HG02870 (cell line): ENCODE measurements around the gene IBA57.
"Not testable (repeated sequence)": the region's sequence is repeated elsewhere in the genome, so short reads cannot be mapped to it uniquely, and the experiment has no call there.

Experiments used
- ATAC-seq: cut with Tn5 transposase; IDR thresholded peaks from one replicate; pipeline ENCODE4 v1.9.1; 2021; ENCODE audit warnings: mild to moderate bottlenecking, moderate library complexity; ENCODE audit not compliant: unreplicated experiment

The IBA57 gene

GRCh38 chr1:228170666-228171065, 5.1 kb downstream of the IBA57 start:
- ATAC-seq = no peak

GRCh38 chr1:228171221-228171891, 5.8 kb downstream of the IBA57 start:
- no peak for ATAC-seq

GRCh38 chr1:228172591-228173527, 7.3 kb downstream of the IBA57 start:
- no peak for ATAC-seq

GRCh38 chr1:228173528-228174481, 8.2 kb downstream of the IBA57 start:
- not testable (repeated sequence) for ATAC-seq

- ATAC-seq = no peak
These were observed 9.1 kb downstream of the IBA57 start for GRCh38 chr1:228174482-228175315.

- ATAC-seq = no peak
These were observed 9.9 kb downstream of the IBA57 start for GRCh38 chr1:228175316-228176023.

GRCh38 chr1:228176024-228176395, 10.4 kb downstream of the IBA57 start:
- no peak for ATAC-seq

GRCh38 chr1:228176461-228177182, 11.0 kb downstream of the IBA57 start:
- no peak for ATAC-seq

- ATAC-seq = no peak
These were observed 11.5 kb downstream of the IBA57 start for GRCh38 chr1:228177183-228177475.

- no peak for ATAC-seq
These were observed 12.4 kb downstream of the IBA57 start for GRCh38 chr1:228177721-228178710.

- ATAC-seq = no peak
These were observed 13.4 kb downstream of the IBA57 start for GRCh38 chr1:228178737-228179684.

- ATAC-seq = no peak
These were observed 14.8 kb downstream of the IBA57 start for GRCh38 chr1:228180271-228180958.

- ATAC-seq = no peak
These were observed 15.5 kb downstream of the IBA57 start for GRCh38 chr1:228180959-228181644.

GRCh38 chr1:228181645-228182034, 16.0 kb downstream of the IBA57 start:
- no peak for ATAC-seq

- ATAC-seq = no peak
These were observed 16.9 kb downstream of the IBA57 start for GRCh38 chr1:228182296-228183030.
